GM18517 (cell line): ENCODE measurements around the gene EOLA2.
A peak's percentile ranks its signal among the peaks of the same experiment; 100 is the strongest.
"Not testable (repeated sequence)": the region's sequence is repeated elsewhere in the genome, so short reads cannot be mapped to it uniquely, and the experiment has no call there.

Experiments
- ATAC-seq: cut with Tn5 transposase; IDR thresholded peaks from one replicate; pipeline ENCODE4 v1.9.1; 2021; ENCODE audit warnings: mild to moderate bottlenecking, moderate library complexity; ENCODE audit not compliant: unreplicated experiment

Gene EOLA2

DNA sequence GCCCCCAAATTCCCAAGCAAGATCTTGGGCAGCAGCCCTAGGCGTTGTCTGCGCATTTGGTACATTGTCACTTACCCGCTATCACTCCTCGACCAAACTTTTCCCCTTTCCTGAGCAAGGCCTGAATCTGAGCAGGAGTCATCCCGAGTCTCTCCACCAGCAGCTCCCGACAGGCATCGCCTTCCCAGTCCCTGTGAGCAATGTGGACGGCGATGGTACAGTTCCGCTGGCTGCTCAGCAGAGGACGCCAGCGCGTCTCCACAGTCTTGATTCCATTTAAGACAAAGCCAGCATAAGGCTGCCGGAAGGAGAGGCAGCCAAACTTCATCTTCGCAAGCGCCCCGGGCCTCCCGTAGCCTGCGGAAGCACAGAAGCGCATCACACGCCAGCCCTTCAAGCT, 4.7 kb downstream of the EOLA2 start:
- ATAC-seq = not testable (repeated sequence)

- not testable (repeated sequence) for ATAC-seq
These were observed 5.3 kb downstream of the EOLA2 start for GRCh38 chrX:149932970-149933369.

- not testable (repeated sequence) for ATAC-seq
These were observed 6.1 kb downstream of the EOLA2 start for GRCh38 chrX:149932150-149932549.

- not testable (repeated sequence) for ATAC-seq
These were observed 6.9 kb downstream of the EOLA2 start for GRCh38 chrX:149931355-149931754.

DNA sequence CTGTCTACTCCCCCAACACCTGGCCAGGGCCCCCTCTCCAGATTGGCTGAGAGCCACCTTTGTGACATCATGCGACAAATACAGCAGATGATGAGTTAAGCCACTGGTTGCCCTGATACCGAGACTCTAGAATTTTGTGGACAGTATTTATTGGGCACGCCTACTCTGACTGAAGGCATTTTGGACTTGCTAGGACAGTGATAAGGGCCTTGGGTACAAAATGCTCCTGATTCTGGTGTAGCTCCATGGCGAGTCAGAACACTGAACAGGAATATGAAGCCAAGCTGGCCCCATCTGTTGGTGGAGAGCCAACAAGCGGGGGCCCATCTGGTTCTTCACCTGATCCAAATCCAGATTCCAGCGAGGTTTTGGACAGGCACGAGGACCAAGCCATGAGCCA, 8.9 kb downstream of the EOLA2 start, which contains the start of gene HSFX4:
Gene HSFX4 (plus strand): TSS at position 174 of the 400 bp plus-strand sequence. CDS start 72 bp downstream, at position 246.
- not testable (repeated sequence) for ATAC-seq

DNA sequence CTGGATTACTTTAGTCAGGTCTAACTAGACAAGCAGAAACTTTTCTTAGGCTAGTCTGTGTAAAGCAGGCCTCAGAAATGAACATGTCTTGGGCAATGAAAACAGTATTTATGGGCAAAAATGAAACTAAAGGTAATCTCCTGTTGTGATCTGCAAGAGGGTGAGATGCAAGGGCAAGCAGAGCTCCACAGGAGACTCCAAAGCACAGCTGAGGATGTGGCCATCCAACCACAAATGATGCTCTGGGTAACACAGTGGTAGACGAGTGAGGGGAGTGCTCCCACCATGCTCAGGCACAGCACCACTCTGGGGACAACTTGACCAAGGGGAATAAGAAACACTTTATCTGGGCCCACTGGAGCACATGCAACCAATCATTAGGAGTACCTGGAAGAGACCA, 9.7 kb downstream of the EOLA2 start:
- not testable (repeated sequence) for ATAC-seq

DNA sequence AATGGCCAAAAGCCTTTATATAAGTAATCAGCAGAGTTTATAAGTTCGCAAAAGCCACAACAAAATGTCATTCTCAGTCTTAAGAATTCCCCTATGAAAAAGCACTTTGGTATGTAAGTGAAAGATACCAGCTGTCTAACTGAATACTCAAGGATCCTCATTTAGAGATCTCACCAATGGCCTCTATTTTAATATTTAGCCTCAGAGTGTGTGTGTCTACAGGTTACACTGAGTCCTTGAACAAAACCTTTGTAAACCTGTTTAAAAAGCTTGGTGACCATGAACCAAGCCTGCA, 10.4 kb downstream of the EOLA2 start:
- not testable (repeated sequence) for ATAC-seq

- not testable (repeated sequence) for ATAC-seq
These were observed 10.9 kb downstream of the EOLA2 start for GRCh38 chrX:149927245-149927963.

DNA sequence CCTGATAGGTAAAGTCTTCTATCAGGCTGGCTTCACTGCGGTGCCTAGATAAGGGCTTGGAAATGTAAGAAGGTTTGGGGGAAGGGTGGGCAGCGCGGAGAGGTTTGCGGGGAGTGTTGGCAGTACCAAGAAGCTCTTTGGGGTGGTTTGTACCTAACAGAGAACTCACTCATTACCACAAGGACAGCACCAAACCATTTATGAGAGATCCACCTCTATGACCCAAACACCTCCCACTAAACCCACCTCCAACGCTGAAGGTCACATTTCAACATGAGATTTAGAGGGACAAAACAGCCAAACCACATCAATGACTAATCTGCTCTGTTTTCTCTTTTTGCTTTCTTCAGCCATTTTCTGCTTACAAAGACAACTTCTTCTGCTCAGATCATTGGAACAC, 13.9 kb downstream of the EOLA2 start:
- ATAC-seq = not testable (repeated sequence)

GRCh38 chrX:149923836-149924235, 14.5 kb downstream of the EOLA2 start:
- ATAC-seq = not testable (repeated sequence)

GRCh38 chrX:149916745-149917392, 21.4 kb downstream of the EOLA2 start:
- ATAC-seq = peak; percentile 75

GRCh38 chrX:149910178-149910695, 28.1 kb downstream of the EOLA2 start:
- ATAC-seq = no peak

DNA sequence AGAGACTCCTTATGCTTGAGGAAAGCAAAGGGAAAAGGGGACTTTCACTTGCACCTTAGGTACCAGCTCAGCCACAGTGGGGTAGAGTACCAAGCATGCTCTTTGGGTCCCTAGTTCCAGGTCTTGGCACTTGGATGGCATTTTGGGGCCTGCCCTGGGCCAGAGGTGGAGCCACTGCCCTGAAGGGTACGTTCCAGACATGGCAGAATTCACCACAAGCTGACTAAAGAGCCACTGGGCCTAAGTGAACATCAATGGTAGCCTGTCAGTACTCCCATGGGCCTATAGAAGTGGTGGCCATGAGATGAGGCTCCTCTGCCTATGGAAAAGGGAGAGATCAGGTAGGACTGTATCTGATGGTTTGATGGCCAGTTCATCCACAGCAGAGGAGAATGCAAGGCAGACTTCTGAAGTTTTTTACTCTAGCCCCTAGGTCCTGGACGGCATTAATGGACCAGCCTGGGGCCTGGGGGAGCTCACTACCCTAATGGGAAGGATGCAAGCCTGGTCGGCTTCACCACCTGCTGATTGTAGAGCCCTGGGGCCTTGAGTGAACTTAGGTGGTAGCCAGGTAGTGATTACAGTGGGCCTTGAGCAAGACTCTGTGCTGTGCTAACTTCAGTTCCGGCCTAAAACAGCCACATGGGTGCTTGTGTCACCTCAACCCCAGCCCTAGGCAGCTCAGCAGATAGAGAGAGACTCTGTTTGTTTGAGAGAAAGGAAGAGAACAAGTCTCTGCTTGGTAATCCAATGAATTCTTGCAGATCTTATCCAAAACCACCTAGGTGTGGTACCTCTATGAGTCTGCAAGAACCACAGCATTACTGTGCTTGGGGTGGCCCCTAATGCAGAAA, 28.7 kb downstream of the EOLA2 start:
- ATAC-seq = no peak

- ATAC-seq = no peak
These were observed 29.6 kb downstream of the EOLA2 start for GRCh38 chrX:149908727-149909126.

DNA sequence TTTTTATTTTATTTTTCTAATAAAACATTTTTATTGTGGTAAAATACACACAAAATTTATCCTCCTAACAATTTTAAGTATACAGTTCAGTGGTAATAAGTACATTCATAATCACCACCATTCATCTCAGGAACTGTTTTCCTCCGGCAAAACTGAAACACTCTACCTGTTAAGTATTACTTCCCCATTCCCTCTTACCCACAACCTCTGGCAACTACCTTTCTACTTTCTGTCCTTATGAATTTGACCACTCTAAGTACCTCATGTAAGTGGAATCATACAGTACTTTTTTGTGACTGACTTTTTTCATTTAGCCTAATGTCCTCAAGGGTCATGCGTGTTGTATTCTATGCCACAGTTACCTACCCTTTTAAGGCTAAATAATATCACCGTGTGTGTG, 30.0 kb downstream of the EOLA2 start:
- peak; percentile 63 for ATAC-seq

DNA sequence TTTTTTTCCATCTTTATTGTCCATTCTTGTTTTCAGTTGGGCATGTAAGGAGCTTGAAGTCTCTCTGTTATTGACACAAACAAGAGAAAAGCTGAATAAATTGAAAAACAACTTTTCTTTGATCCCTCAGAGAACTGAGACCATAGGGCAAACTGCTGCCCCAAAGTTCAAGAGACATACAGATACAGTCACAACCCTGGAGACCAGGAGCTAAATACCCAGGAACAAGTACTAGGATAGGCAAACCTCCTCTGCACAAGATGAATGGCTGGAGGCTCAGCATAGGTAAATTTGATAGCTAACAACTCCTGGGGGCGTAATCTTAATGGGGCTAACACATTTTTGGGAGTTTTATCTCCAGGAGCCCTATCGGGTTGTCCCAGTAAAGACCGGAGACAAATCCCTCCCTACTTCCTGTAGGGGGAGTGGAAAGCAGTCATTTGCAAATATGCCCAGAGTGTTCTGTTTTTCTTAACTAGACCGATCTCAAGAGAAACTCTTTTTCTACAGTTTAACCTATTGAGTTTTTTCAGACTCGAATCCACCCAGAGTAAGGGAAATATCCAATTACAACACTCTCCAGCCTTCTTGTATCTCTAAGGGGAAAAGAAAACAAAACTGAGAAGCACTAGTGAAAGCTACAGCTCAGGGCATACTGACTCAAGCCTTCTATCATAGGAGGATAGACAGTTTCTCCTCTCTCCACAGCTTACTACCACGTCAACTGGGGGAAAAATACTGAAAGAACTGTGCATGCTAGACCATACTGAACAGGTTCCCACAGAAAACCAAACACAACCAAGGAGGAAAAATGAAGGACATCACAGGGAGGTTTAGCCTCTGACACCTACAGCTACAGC, 34.2 kb downstream of the EOLA2 start:
- ATAC-seq = peak; percentile 83

DNA sequence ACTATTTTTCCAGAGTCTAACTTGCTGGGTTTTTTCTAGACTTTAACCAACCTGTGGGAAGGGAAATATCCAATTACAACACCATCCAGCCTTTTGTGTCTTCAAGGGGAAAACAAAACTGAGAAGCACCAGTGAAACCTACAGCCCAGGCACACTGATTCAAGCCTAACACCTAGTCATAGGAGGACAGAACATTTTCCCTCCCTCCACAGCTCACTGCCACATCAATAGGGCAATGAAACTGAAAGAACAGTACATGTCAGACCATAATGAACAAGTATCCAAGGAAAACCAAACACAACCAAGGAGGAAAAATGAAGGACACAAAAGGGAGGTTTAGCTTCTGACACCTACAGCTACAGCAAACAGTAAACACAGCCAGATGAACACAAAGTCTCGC, 39.7 kb downstream of the EOLA2 start:
- no peak for ATAC-seq

DNA sequence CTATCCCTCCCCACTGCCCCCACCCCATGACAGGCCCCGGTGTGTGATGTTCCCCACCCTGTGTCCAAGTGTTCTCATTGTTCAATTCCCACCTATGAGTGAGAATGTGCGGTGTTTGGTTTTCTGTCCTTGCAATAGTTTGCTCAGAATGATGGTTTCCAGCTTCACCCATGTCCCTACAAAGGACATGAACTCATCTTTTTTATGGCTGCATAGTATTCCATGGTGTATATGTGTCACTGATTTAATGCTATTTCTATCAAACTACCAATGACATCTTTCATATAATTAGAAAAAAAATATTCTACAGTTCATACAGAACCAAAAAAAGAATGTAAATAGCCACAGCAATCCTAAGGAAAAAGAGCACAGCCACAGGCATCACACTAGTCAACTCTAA, 47.5 kb downstream of the EOLA2 start:
- ATAC-seq = not testable (repeated sequence)
